Measurements from ENCODE around the gene CCNA2. TPM values are rescaled to one million over a fixed set of nuclear protein-coding genes. Genes with fewer than 3 reads are reported as not detected.

The CCNA2 gene
- total and polyA plus RNA-seq, 9 of the 15 experiments (the other 6 are each of a cell fraction or from before 2014, with no cell fraction given): 37.1 to 197 (median 154) TPM

- TF ChIP-seq DEAF1 (CRISPR knock-in tag; IDR thresholded peaks at IDR 0.05): no peak
- TF ChIP-seq MTA1 (IDR thresholded peaks at IDR 0.05; ENCODE audit: borderline replicate concordance): peak; percentile 99
- no peak for TF ChIP-seq ZNF280B (CRISPR knock-in tag; IDR thresholded peaks at IDR 0.05)
- TF ChIP-seq ZNF140 (CRISPR knock-in tag; IDR thresholded peaks at IDR 0.05): no peak
- TF ChIP-seq ZNF507 (tag; conservative IDR thresholded peaks at IDR 0.05): no peak
- no peak for TF ChIP-seq TAF15 (IDR thresholded peaks at IDR 0.05; ENCODE audit: low read depth, low read length)
- peak; percentile 78; the same call in 1 of the 2 replicates for TF ChIP-seq TFAP4 (CRISPR knock-in tag; IDR thresholded peaks at IDR 0.05; ENCODE audit: borderline replicate concordance)
- no peak for TF ChIP-seq KLF10 (CRISPR knock-in tag; IDR thresholded peaks at IDR 0.05)
- TF ChIP-seq KDM4B (IDR thresholded peaks at IDR 0.05; ENCODE audit: borderline replicate concordance in 2 of 2, low read depth in 1 of 2): 0 out of 4 replicates have a peak, but pooled peaks of 1 of the 2 experiments have one; percentile 26
- TF ChIP-seq ZNF592 (IDR thresholded peaks at IDR 0.05): no peak
- no peak for TF ChIP-seq ZNF695 (CRISPR knock-in tag; IDR thresholded peaks at IDR 0.05)
- TF ChIP-seq E2F4 (CRISPR knock-in tag; IDR thresholded peaks at IDR 0.05; ENCODE audit: low read depth): peak; percentile 76; the same call in 1 of the 2 replicates
- no peak for TF ChIP-seq PBX2 (CRISPR knock-in tag; IDR thresholded peaks at IDR 0.05; ENCODE audit: low read depth)
- no peak for TF ChIP-seq PBX2 (tag; conservative IDR thresholded peaks at IDR 0.05; ENCODE audit: low read depth)
These were observed 22.5 kb downstream of the CCNA2 start, which contains the start of gene EXOSC9 (continued) for GRCh38 chr4:121800961-121801714.

Measured in K562 (cell line).